ENCODE data around the gene TMEM139.

The TMEM139 gene

DNA sequence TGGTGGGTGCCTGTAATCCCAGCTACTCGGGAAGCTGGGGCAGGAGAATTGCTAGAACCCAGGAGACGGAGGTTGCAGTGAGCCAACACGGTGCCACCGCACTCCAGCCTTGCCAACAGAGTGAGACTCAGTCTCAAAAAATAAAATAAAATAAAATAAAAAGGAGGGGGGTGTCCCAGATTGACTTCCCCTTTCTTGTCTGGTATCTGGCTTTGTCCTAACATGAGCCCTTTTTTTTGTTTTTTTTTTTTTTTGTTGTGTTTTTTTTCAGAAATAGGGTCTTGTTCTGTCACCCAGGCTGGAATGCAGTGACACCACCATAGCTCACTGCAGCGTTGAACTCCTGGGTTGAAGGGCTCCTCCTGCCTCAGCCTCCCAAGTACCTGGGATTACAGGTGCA is 8.1 kb downstream of the TMEM139 start:
- Histone ChIP-seq H3K27ac (ENCODE audit: low read length) (no peak overlapping the region), H3K4me3 (ENCODE audit: low read length) (no peak overlapping the region), H3K9ac (ENCODE audit: low read length) (no peak overlapping the region), H3K4me1 (ENCODE audit: control insufficient read depth, low read depth, low read length) (peaks cover 6% of the 10 kb centered on the region), H3K27me3 (ENCODE audit: control insufficient read depth, insufficient read depth, low read length) (no peaks in the 10 kb centered on the region), H3K9me3 (ENCODE audit: control insufficient read depth, low read depth, low read length) (no peaks in the 10 kb centered on the region), H3K36me3 (ENCODE audit: control insufficient read depth, low read depth, low read length) (peaks cover 71% of the 10 kb centered on the region)

DNA sequence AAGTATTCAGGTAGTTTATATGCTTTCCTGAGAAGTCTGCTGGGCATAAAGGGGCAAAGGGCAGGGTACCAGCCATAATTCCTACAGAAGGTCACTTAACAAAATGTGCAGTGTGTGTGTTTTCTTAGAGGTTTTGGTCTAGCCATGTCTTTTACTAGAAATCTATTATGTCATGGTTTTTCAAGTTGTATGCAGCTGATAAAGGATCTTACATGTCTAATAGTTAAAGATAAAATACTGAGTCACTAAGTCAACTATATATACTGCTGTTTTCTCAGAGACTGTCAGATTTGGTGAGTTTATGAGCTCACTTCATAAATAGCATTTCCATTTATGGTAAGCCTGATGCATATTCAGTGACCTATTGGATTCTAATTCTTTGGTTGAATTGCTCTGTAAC is 11.1 kb downstream of the TMEM139 start:
- H3K4me3 ChIP-seq (ENCODE audit: low read length) = no peak overlapping the region
- H3K9me3 ChIP-seq (ENCODE audit: control insufficient read depth, low read depth, low read length) = no peaks in the 10 kb centered on the region
- no peaks in the 10 kb centered on the region for H3K4me1 ChIP-seq (ENCODE audit: control insufficient read depth, low read depth, low read length)
- H3K27ac ChIP-seq (ENCODE audit: low read length) = no peak overlapping the region
- no peak overlapping the region for H3K9ac ChIP-seq (ENCODE audit: low read length)
- no peaks in the 10 kb centered on the region for H3K27me3 ChIP-seq (ENCODE audit: control insufficient read depth, insufficient read depth, low read length)
- H3K36me3 ChIP-seq (ENCODE audit: control insufficient read depth, low read depth, low read length) = peaks cover 85% of the 10 kb centered on the region

DNA sequence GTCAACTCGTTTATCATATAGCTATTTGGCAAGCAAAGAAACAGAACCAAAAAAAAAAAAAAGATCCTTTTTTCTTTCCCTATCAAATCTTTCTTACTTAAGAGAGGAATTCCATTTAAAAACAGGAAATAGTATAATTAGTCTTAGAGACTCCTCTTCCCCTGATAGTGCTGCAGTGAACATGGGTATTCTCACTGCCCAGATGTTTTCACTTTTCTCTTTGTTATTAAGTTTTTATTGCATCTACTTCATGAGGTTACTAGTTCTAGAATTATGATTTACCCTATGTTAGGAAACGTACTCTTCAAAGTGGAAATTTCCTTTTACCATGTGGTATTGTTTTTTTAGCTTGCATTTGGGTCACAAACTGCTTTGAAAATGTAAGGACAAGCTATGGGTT is 11.9 kb downstream of the TMEM139 start:
- peaks cover 85% of the 10 kb centered on the region for H3K36me3 ChIP-seq (ENCODE audit: control insufficient read depth, low read depth, low read length)

DNA sequence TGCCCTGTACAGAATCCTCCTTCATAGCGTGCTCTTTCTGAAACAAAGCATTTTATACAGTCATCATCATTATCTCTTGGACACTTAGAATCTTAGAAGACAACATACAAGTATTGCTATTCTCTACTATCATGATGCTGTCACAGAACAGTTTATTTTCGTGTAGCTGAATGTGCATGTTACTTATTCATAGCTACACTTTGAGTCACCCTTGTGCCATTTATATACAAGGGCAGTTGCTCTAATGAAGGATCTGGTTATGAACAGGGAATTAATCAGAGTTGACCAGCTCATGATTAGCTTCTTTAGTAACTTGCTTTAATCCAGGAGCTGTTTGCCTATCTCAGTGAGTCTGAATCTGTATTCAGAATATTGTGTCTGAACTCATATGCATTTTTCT is 14.6 kb downstream of the TMEM139 start:
- no peak overlapping the region for H3K4me3 ChIP-seq (ENCODE audit: low read length)
- no peak overlapping the region for H3K27ac ChIP-seq (ENCODE audit: low read length)
- H3K27me3 ChIP-seq (ENCODE audit: control insufficient read depth, insufficient read depth, low read length) = no peaks in the 10 kb centered on the region
- H3K36me3 ChIP-seq (ENCODE audit: control insufficient read depth, low read depth, low read length) = peaks cover 82% of the 10 kb centered on the region
- H3K9me3 ChIP-seq (ENCODE audit: control insufficient read depth, low read depth, low read length) = no peaks in the 10 kb centered on the region
- no peak overlapping the region for H3K9ac ChIP-seq (ENCODE audit: low read length)
- no peaks in the 10 kb centered on the region for H3K4me1 ChIP-seq (ENCODE audit: control insufficient read depth, low read depth, low read length)

More for the DNA sequence above, 11.9 kb downstream of the TMEM139 start:
- Histone ChIP-seq H3K9me3 (ENCODE audit: control insufficient read depth, low read depth, low read length) (no peaks in the 10 kb centered on the region), H3K9ac (ENCODE audit: low read length) (no peak overlapping the region), H3K27me3 (ENCODE audit: control insufficient read depth, insufficient read depth, low read length) (no peaks in the 10 kb centered on the region), H3K4me1 (ENCODE audit: control insufficient read depth, low read depth, low read length) (no peaks in the 10 kb centered on the region), H3K27ac (ENCODE audit: low read length) (no peak overlapping the region), H3K4me3 (ENCODE audit: low read length) (no peak overlapping the region)

DNA sequence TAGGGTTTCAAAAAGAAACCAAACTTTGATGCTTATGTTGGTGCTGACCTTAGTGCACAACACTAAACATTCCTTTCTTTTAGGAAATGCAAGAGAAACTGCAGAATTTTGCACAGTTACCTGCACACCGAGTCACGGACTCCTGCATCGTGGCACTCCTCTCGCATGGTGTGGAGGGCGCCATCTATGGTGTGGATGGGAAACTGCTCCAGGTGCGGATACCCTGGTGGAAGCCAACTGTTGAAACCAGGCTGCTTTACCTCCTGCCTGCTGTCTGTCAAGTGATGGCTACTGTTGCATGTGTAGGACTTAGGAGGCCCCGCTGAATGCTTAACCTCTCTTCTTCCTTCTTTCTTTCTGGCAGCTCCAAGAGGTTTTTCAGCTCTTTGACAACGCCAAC is 15.1 kb downstream of the TMEM139 start:
- Histone ChIP-seq H3K4me1 (ENCODE audit: control insufficient read depth, low read depth, low read length) (no peaks in the 10 kb centered on the region), H3K4me3 (ENCODE audit: low read length) (no peak overlapping the region), H3K9me3 (ENCODE audit: control insufficient read depth, low read depth, low read length) (no peaks in the 10 kb centered on the region), H3K27ac (ENCODE audit: low read length) (no peak overlapping the region), H3K27me3 (ENCODE audit: control insufficient read depth, insufficient read depth, low read length) (no peaks in the 10 kb centered on the region), H3K9ac (ENCODE audit: low read length) (no peak overlapping the region), H3K36me3 (ENCODE audit: control insufficient read depth, low read depth, low read length) (peaks cover 82% of the 10 kb centered on the region)

DNA sequence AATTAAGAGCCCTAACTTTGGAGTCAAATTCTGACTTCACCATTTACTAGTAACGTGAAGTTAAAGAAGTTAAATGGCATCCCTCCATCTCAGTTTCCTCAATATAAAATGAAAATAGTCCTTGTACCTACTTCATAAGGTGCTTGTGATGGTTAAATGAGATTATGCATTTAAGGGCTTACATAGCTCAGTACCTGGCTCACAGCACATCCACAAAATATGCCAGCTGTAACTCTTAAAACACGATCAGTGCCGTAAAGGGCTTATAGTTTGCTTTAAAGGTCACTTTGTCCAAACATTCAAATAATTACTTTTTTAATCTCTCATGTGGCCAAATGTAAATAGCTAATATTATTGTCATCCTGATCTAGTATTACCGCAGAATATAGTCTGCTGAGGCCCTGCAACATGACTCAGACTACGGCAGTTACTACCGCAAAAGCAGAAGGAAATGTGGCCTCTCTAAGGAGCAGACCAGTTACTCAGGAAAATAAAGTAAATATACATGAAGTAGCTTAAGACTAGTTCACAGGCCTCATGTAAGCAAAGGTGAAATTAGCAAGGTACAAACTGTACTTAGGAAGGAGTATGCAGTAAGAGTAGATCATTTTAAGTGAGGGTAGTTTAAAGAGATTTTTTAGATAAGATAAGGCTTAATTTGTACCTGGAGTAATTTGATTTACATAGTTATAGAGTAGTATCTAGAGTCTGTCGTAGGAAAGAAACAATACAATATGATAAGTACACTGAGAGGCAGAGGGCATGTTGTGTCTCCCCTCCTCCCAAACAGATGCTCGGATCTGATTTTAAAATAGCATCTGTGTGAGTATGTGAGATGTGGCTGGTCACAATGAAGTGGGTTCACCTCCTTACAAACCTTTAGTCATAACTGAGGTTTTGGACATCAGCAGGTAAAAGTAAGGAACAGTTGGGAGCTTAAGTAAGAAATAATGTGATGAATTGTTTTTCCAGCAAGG is 16.5 kb downstream of the TMEM139 start:
- Histone ChIP-seq H3K27me3 (ENCODE audit: control insufficient read depth, insufficient read depth, low read length) (no peaks in the 10 kb centered on the region), H3K27ac (ENCODE audit: low read length) (no peak overlapping the region), H3K36me3 (ENCODE audit: control insufficient read depth, low read depth, low read length) (peaks cover 81% of the 10 kb centered on the region)

DNA sequence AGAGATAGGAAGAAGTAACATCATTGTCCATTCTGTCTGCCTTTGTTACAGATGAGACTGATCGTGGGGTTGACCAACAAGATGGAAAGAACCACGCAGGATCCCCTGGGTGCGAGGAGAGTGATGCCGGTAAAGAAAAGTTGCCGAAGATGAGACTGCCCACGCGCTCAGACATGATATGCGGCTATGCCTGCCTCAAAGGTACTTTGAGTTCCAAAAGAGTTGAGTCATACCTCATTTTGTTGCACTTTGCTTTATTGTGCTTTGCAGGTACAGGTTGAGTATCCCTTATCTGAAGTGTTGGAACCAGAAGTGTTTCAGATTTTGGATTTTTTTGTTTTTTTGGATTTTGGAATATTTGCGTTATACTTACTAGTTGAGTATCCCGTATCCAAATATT is 19.0 kb downstream of the TMEM139 start:
- Histone ChIP-seq H3K27me3 (ENCODE audit: control insufficient read depth, insufficient read depth, low read length) (no peaks in the 10 kb centered on the region), H3K9ac (ENCODE audit: low read length) (no peak overlapping the region), H3K9me3 (ENCODE audit: control insufficient read depth, low read depth, low read length) (no peaks in the 10 kb centered on the region), H3K4me1 (ENCODE audit: control insufficient read depth, low read depth, low read length) (no peaks in the 10 kb centered on the region), H3K36me3 (ENCODE audit: control insufficient read depth, low read depth, low read length) (peaks cover 77% of the 10 kb centered on the region), H3K27ac (ENCODE audit: low read length) (no peak overlapping the region), H3K4me3 (ENCODE audit: low read length) (no peak overlapping the region)

More for the DNA sequence above, 16.5 kb downstream of the TMEM139 start:
- Histone ChIP-seq H3K9me3 (ENCODE audit: control insufficient read depth, low read depth, low read length) (no peaks in the 10 kb centered on the region), H3K4me1 (ENCODE audit: control insufficient read depth, low read depth, low read length) (no peaks in the 10 kb centered on the region), H3K9ac (ENCODE audit: low read length) (no peak overlapping the region), H3K4me3 (ENCODE audit: low read length) (no peak overlapping the region)

DNA sequence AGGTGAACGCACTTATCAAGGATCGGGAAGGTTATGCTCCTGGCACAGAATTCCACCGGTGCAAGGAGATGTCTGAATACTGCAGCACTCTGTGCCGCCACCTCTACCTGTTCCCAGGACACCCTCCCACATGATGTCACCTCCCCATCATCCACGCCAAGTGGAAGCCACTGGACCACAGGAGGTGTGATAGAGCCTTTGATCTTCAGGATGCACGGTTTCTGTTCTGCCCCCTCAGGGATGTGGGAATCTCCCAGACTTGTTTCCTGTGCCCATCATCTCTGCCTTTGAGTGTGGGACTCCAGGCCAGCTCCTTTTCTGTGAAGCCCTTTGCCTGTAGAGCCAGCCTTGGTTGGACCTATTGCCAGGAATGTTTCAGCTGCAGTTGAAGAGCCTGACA is 20.2 kb downstream of the TMEM139 start:
- Histone ChIP-seq H3K9ac (ENCODE audit: low read length) (no peak overlapping the region), H3K36me3 (ENCODE audit: control insufficient read depth, low read depth, low read length) (peaks cover 74% of the 10 kb centered on the region)

DNA sequence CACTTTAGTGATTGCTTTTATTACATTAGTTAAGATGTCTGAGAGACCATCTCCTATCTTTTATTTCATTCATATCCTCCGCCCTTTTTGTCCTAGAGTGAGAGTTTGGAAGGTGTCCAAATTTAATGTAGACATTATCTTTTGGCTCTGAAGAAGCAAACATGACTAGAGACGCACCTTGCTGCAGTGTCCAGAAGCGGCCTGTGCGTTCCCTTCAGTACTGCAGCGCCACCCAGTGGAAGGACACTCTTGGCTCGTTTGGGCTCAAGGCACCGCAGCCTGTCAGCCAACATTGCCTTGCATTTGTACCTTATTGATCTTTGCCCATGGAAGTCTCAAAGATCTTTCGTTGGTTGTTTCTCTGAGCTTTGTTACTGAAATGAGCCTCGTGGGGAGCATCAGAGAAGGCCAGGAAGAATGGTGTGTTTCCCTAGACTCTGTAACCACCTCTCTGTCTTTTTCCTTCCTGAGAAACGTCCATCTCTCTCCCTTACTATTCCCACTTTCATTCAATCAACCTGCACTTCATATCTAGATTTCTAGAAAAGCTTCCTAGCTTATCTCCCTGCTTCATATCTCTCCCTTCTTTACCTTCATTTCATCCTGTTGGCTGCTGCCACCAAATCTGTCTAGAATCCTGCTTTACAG is 20.8 kb downstream of the TMEM139 start:
- Histone ChIP-seq H3K9ac (ENCODE audit: low read length) (no peak overlapping the region), H3K27me3 (ENCODE audit: control insufficient read depth, insufficient read depth, low read length) (no peaks in the 10 kb centered on the region), H3K9me3 (ENCODE audit: control insufficient read depth, low read depth, low read length) (no peaks in the 10 kb centered on the region), H3K36me3 (ENCODE audit: control insufficient read depth, low read depth, low read length) (peaks cover 68% of the 10 kb centered on the region), H3K4me3 (ENCODE audit: low read length) (no peak overlapping the region), H3K27ac (ENCODE audit: low read length) (no peak overlapping the region), H3K4me1 (ENCODE audit: control insufficient read depth, low read depth, low read length) (no peaks in the 10 kb centered on the region)

More for the DNA sequence above, 20.2 kb downstream of the TMEM139 start:
- Histone ChIP-seq H3K27ac (ENCODE audit: low read length) (no peak overlapping the region), H3K27me3 (ENCODE audit: control insufficient read depth, insufficient read depth, low read length) (no peaks in the 10 kb centered on the region), H3K9me3 (ENCODE audit: control insufficient read depth, low read depth, low read length) (no peaks in the 10 kb centered on the region), H3K4me1 (ENCODE audit: control insufficient read depth, low read depth, low read length) (no peaks in the 10 kb centered on the region), H3K4me3 (ENCODE audit: low read length) (no peak overlapping the region)

DNA sequence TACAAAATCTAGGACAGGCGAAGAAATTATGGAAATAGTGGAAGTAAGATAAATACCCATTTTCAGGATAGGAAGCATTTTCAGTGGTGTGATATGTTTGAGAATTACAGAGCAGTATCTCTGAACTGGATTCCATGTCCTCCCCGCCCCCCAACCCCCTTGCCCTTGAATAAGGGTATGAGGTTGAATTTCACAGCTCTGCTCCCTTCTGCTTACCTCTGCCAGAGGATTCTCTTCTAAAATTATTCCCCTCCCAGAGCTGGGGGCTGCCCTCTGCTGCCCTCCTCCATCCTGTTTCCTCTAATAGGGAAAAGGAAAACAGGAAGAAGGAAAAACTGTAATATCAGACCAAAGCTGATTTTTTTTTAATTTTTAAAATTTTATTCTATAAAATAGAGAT is 23.9 kb downstream of the TMEM139 start:
- Histone ChIP-seq H3K4me3 (ENCODE audit: low read length) (no peak overlapping the region), H3K9me3 (ENCODE audit: control insufficient read depth, low read depth, low read length) (no peaks in the 10 kb centered on the region), H3K4me1 (ENCODE audit: control insufficient read depth, low read depth, low read length) (no peaks in the 10 kb centered on the region), H3K36me3 (ENCODE audit: control insufficient read depth, low read depth, low read length) (peaks cover 42% of the 10 kb centered on the region), H3K27ac (ENCODE audit: low read length) (no peak overlapping the region), H3K27me3 (ENCODE audit: control insufficient read depth, insufficient read depth, low read length) (no peaks in the 10 kb centered on the region), H3K9ac (ENCODE audit: low read length) (no peak overlapping the region)

DNA sequence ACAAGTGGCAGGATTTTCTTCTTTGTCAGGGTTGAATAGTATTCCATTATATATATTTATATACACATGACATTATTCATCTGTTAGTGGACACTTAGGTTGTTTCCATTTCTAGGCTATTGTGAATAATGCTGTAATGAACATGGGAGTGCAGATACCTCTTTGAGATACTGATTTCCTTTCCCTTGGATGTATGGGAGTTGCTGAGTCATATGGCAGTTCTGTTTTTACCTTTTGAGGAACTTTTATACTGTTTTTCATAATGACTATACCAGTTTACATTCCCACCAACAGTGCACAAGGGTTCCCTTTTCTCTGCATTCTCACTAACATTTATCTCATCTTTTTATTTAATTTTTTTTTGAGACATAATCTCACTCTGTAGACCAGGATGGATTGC is 29.4 kb downstream of the TMEM139 start:
- no peak overlapping the region for H3K9ac ChIP-seq (ENCODE audit: low read length)
- no peaks in the 10 kb centered on the region for H3K36me3 ChIP-seq (ENCODE audit: control insufficient read depth, low read depth, low read length)
- no peak overlapping the region for H3K27ac ChIP-seq (ENCODE audit: low read length)

More for the DNA sequence above, 29.4 kb downstream of the TMEM139 start:
- no peaks in the 10 kb centered on the region for H3K4me1 ChIP-seq (ENCODE audit: control insufficient read depth, low read depth, low read length)
- no peak overlapping the region for H3K4me3 ChIP-seq (ENCODE audit: low read length)
- H3K9me3 ChIP-seq (ENCODE audit: control insufficient read depth, low read depth, low read length) = no peaks in the 10 kb centered on the region
- H3K27me3 ChIP-seq (ENCODE audit: control insufficient read depth, insufficient read depth, low read length) = no peaks in the 10 kb centered on the region

Measured in iPS-18a (cell line).